NCI-H345 treated with DMSO at 0.1 percent for 48 hours (cell line): ENCODE data around the gene PPARG.
"Not testable (repeated sequence)": the region's sequence is repeated elsewhere in the genome, so short reads cannot be mapped to it uniquely, and the experiment has no call there.

ENCODE experiments used
- DNase-seq: peaks from one replicate; lab custom pipeline; 2025; ENCODE audit not compliant: unreplicated experiment; lab: John Stamatoyannopoulos, UW

PPARG gene

DNA sequence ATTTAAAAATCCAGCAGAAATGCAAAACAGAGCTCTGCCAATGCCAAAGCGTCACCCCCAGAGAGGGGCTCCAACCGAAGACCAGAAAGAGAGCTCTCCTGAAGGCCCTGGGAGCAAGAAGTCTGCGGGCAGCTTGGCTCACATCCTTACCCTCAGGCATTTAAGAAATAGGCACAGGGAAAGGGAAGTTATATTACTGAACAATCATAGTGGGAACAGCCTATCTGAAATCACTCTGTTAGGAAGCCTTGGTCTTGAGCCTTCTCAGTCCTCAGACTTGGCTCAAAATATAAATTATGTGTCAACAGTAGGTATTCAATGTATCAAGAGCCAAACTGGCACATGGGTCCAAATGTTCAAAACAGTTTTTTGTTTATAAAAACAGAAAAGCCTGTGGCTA, 10.3 kb upstream of the PPARG start:
- DNase-seq = no peak

DNA sequence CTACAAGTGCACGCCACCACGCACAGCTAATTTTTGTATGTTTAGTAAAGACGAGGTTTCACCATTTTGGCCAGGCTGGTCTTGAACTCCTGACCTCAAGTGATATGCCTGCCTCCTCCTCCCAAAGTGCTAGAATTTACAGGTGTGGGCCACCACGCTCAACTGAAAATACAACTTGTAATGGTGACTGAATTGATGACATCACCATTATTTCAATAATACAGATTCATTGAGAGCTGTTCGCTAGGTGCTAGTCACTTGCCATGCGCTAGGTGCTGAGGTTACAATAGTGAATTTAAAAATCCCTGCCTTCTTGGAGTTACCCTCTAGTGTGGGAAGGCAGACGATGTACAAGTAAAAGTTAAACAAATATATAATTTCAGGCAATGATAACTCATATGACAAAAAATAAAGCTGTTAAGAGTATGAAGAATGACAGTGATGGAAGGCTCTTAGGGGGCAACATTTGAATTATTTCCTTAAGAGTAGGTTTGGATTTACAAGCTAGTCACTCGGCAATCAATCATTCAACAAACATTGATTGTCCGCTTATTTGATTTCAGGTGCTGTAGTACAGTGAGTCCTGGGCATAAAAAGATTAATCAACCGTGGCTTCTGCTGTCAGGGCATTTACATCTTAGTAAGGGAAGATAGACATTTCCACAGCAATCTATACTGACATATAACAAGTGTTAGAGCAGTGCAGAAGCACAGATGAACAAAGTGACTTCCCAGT, 9.1 kb upstream of the PPARG start:
- no peak for DNase-seq

DNA sequence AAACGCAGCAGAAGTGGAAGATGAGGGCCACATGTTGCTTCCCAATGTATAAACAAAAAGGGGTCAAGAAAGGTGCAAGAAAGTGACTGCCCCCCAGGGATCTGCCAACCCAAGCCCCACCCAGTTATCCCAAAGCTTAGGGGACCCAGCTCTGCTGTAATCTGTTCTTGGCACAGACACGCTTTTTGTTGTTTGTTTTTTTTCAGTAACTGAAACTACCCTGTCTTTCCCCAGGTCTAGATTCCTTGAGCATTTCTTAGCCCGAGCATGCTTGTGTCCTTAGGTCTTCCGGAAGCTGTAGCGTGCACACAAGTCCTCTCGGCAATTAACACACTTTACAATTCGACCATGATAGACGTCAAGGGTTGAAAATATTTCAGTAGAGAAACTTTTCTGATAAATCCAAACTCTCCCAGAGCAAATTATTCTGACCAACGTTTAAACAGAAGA, 8.5 kb upstream of the PPARG start:
- no peak for DNase-seq

DNA sequence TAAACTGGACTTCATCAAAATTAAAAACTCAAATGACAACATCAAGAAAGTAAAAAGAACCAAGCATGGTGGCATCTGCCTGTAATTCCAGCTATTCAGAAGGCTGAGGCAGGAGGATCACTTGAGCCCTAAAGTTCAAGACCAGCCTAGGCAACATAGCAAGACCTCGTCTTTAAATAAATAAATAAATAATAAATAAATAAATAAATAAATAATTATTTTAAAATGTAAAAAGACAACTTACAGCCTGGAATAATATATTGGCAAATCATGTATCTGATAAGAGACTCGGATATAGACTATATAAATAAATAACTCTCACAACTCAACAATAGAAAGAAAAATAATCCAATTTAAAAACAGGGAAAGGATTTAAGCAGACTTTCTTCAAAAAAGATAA, 4.3 kb upstream of the PPARG start:
- no peak for DNase-seq

DNA sequence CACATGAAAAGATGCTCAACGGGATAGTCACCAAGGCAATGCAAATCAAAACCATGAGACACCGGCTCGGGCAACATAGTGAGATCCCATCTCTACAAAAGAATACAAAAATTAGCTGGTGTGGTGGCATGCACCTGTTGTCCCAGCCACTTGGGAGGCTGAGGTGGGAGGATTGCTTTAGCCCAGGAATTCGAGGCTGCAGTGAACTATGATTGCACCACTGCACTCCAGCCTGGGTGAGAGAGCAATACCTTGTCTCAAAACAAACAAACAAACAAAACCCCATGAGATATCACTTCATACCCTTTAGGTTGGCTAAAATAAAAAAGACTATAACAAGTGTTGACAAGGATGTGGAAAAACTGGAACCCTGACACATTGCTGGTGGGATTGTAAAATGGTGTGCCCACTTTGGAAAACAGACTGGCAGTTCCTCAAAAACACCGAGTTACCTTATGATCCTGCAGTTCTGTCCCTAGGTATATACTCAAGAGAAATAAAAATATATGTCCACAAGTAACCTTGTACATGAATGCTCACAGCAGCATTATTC, 3.8 kb upstream of the PPARG start:
- DNase-seq = no peak

DNA sequence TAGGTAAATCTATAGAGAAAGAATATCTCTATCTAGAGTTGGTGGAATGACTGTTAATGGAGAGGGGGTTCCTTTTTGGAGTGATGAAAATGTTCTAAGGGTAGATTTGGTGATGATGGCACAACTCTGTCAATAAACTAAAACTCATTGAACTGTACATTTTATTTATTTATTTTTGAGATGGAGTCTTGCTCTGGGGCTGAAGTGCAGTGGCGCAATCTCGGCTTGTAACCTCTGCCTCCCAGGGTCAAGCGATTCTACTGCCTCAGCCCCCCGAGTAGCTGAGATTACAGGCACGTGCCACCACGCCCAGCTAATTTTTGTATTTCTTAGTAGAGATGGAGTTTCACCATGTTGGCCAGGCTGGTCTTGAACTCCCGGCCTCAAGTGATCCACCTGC, 3.1 kb upstream of the PPARG start:
- not testable (repeated sequence) for DNase-seq

DNA sequence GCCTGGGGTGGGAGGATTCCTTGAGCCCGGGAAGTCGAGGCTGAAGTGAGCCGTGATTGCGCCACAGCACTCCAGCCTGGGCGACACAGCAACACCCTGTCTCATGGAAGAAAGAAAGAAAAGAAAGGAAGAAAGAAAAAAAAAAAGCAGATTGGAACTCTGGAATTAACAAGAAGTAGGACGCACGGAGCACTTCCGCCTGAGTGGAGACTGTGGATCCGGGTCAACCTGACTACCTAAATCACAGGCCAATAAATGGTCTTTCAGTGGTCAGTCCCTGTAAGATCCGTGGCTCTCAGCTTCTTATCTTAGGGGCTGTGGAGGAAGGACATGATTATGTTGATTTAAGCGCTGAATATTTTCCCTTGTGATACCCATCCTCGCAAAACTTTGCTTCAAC, 2.4 kb upstream of the PPARG start:
- DNase-seq = no peak

DNA sequence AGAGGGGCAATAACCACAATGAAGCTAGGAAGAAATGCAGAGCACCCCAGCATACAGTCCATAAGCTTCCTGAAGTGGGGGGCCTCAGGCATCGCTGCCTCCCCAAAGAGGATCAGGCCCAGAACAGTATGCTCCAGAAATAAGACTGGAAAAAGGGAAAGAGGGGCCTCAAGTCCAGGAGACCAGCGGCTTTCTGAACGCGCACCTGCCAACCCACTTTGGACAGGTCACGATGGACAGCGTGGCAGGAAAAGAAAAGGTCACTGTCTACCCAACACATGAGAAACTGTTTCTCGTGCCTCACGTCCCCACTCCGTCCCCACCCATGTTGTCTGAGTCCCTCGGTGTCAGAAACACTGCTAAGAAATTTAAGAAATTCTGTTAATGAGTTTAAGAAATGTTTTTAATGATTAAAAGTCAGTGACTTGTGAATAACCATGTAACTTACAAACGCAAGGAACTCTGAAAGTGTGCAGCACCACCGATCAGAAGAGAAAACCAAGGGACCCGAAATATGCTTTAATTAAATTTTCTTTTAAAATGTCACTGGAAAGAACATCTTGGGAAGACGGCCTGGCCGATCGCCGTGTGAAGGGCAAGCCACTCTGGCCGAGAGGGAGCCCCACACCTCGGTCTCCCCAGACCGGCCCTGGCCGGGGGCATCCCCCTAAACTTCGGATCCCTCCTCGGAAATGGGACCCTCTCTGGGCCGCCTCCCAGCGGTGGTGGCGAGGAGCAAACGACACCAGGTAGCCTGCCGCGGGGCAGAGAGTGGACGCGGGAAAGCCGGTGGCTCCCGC, 1.7 kb upstream of the PPARG start:
- no peak for DNase-seq

DNA sequence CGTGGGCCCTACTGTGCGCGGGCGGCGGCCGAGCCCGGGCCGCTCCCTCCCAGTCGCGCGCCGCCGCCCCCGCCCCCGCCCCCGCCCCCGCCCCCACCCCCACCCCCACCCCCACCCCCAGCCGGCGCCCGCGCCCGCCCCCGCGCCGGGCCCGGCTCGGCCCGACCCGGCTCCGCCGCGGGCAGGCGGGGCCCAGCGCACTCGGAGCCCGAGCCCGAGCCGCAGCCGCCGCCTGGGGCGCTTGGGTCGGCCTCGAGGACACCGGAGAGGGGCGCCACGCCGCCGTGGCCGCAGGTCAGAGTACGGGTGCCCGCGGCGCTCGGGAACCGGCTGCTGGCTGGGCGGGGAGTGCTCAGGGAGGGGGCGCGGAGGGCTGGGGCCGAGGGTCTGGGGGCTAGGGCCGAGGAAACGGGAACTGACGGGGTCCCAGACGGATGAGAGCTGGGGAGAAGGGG, 1.1 kb upstream of the PPARG start:
- no peak for DNase-seq

DNA sequence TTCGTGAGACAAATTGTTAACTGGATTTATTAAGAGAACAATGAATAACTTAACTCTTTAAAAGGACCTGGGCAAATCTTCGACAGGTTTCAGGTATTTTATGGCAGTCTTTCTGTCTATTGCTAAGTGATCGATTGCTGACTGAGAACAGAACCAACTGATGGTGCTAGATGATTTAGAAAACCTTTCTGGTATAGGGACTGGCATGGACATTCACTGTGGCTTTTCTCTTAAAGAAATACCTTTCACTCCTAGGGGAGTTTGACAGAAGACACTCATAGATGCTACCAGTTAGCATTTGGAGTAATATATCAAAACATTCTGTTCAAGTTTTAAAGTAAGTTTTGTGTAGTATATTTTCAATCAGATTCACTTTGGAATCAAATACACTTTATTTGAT, 654 bp downstream of the PPARG start:
- no peak for DNase-seq

DNA sequence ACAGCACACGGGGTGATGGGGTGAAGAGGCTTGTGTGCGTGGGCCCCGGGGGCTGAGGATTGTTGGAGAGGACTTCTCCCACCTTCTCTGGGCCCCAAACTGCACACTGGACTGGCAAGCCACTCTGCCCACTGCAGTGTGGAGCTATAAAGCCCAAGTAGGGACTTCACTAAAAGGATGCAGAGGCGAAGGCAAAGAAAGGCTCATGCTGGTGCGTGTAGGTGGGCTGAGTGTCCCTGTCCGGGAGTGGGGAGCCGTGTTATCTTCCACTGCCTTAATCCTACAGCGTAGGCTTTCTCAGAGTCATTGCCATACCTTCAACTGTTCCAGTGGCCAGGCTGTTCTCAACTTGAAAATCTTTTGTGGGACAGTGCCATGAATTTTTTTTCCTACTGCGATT, 3.9 kb downstream of the PPARG start:
- DNase-seq = no peak

DNA sequence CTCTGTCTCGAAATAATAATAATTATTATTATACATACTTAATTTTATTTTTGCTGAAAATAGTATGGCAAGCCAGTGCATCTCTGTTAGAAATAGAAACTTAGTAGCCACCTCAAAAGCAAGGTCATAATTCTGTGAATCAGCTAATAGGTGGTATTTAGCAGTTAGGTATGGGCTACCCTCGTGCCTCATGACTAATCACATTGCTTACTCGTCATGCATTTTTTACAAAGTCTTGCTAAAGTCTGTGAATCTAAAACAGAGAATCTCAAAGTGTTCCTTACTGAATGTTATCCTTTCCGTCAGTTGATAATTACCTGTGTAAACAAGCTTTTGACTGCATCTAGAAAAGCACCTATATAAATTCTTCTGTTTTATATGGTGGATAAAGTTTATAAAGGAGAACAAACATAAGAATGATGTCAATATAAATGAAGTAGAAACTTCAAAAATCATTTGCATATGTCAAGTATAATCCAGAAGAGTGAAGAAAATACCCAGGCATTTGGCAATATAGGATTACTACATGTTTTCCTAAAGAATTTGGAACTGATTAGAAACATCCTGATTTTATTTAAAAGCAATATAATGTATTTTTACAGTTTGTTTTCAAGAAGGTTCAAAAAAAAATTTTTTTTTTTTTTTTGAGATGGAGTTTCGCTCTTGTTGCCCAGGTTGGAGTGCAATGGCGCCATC, 6.2 kb downstream of the PPARG start:
- no peak for DNase-seq

DNA sequence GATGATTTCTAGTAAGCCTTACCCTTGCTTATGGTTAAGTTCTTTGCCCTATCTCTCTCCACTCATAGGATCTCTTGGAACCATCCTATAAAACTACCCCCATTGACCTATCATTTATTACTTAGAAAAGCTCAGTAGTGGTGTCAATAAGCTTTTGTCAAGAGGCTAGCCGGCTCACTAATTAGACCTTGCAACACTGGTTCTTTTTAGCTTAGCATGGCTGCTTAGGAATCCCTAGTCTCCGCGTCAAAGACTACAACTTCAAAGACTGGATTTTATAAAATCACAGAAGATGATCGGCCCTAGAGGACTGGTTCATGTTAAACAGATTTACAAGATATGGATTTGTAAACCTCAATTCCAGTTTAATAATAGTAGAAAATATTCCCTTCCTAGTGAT, 7.6 kb downstream of the PPARG start:
- DNase-seq = no peak

DNA sequence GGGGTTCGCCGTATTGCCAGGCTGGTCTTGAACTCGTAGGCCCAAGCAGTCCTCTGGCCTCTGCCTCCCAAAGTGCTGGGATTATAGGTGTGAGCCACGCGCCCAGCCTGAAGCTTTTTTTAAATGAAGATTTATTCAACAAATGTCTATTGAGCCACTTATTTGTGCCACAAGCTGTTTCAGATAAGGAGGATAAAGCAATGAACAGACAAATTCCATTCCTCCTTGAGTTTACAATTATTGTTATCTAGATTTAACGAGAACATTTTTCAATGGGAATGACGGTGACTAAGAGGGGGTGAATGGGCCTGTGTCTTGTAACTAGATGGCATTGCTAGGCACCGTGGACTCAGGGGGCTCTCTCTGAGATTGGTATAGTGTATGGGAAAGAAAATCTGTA, 10.2 kb downstream of the PPARG start:
- no peak for DNase-seq

DNA sequence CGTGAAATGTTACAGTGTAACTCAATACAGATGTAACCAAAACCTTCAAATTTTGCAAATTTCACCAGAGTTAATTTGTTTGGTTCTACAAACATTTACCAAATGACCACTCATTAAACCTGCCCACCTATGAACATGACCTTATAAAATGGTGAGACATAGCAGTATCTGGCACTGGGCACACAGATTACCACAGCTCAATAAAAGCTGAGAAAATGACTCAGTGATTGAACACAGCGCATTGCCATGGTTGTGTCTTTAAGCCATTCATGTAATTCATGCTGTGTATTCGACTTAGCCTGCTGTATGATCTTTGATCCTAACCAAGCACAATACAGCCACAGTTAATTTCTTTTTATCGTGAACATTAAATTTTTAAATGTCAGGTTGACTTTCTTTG, 11.3 kb downstream of the PPARG start:
- no peak for DNase-seq

DNA sequence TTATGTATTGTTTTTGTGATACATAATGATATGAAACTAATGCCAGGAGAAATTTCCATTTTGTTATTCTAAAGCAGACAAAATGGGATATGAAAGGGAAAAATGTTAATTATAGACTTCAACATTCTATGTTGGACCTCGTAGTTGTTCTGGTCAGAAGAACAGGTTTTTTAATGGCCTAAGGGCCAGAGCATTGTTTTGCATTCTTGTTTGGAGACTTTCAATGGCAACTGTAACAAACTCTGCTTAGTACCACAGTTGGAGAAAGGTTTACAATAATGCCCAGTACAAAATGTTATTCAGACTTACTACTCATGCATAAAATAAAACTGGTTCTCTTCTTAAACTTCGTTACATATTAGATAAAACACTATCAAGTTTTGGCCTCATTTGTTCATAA, 12.2 kb downstream of the PPARG start:
- DNase-seq = no peak

DNA sequence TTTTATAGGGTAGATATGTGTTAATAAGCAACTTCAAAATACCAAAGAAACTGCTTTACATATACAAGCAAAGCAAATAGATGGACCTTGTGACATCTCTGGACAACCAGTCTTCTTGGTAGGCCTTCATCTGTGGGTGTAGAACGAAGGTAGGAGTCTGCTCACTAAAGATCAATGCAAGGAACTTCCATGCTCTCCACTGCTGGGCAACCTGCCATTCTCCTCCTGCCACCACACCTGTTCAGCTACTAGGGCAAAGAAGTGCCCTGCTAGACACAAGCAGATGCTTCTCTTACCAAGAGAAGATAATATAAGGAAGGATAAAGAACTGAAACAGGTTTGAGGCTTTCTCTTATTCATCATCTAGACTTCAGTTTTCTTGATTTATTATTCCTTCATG, 12.6 kb downstream of the PPARG start:
- no peak for DNase-seq

DNA sequence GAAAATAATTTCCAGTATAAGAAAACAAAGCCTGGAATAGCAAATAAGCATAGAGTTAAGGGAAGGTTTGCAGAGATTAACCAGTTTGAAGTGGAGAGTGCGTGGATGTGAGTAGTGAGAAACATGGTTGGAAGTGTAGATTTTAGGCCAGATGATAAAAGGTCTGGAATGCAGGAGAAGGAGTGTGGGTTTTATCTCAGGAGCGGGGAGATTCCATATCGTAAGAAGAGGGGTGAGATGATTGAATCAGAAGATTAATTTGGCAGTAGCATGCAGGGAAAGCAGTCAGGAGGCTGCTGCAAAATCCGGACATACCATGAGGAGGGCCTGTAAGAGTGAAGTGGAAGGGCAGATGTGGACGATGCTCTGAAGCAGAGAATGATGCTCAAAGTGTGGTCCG, 13.7 kb downstream of the PPARG start:
- DNase-seq = no peak

DNA sequence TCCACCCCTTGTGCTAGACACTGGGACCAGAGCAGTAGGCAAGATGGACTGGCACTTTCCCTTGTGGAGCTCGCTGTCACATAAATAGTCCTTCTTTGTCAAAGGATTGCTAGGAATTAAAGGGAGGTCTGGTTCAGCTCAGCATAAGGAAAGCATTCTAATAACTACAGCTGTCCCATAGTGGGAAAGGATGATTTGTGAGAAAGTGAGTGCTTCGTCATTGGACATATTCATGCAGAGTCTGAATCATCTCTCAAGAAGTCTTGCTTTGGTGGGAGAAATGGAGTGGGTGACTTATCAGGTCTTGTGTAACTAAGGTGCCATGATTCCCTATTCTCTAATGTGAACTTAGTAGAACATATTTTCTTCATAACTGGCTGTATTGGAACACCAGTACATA, 14.7 kb downstream of the PPARG start:
- no peak for DNase-seq

DNA sequence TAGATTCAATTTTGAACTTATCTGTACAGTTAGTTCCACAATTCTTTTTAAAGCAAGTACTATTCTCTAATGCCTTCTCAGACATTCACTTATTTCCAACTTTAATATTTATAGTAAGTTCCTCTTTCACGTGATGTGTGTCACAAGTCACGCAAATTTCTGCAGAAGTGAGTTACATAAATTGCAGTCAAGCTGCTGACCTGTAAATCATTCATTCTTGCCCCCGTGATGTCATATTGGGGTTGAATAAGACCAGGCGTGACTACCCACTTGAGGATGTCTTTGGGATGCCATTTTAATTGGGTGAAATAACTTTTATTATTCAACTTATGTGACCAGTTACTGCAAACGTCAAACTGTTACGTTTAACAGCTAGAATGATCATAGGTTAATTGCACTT, 15.1 kb downstream of the PPARG start:
- DNase-seq = no peak

DNA sequence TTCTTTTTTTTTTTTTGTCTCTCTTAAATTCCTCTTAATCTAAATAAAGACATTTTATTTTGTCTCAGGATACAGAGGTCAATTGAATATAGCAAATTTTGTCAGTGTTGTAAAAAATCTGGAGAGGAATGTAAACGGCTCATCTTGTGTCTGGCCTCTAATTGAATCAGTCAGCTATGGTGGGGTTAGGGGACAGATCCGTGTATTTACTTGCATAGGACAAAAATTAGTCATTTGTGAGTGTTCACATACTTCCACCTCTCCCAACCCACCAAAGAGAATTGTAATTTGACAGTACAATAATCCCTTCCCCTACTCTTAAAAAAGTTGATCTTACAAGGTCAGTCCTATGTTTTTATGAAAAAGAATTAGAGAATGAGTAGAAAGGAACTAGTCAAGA, 18.3 kb downstream of the PPARG start:
- DNase-seq = no peak

DNA sequence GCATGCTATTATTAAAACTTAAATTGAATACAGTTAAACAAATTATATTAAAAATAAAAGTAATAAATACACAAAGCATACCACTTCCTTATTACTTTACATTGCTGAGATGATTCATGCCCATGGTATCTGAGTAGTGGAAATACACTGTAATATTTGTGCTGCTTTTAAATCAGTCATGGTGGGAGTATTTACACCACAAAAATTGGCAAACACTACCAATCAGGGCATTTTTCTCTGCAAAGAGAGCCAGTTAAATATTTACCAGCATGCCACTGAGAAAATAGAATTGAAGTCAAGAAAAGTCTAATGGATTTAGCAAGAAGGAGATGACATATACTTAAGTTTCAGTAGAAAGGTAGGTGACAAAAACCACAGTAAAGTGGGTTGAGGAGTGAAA, 19.6 kb downstream of the PPARG start:
- DNase-seq = no peak
